IMR-90 (cell line): ENCODE data around the gene MGAT5. TPM values are rescaled to one million over a fixed set of nuclear protein-coding genes. Genes with fewer than 3 reads are reported as not detected.
A peak's percentile ranks its signal among the peaks of the same experiment; 100 is the strongest.

Experiments used
- ATAC-seq: fragments of 200-7000 bp; cut with Tn5 transposase; 2 replicates; pipeline ENCODE4 v1.9.1; 2020; ENCODE audit warnings: low read depth, mild to moderate bottlenecking, moderate library complexity
- BruUV-seq: library from RNA; stranded (reverse); fragments of 400-500 nt; replicated peaks from 2 replicates; lab custom pipeline; 2021; lab: Mats Ljungman, UMichigan
- CTCF ChIA-PET: fragments of 300-600 bp; formaldehyde crosslinking; extraction: SDS; loops from one replicate; lab custom pipeline; 2021; ENCODE audit warnings: antibody characterized with exemption; lab: Yijun Ruan, JAX
- POLR2A ChIA-PET: fragments of 300-600 bp; sonication (Branson Sonifier 250); formaldehyde crosslinking; loops from one replicate; lab custom pipeline; 2022; ENCODE audit warnings: antibody characterized with exemption; ENCODE audit not compliant: unreplicated experiment; lab: Charles Lee
- DNase-seq: peaks from one replicate; pipeline ENCODE4 v3.0.0; 2013
- H2AFZ ChIP-seq: replicated peaks from 2 replicates; pipeline ENCODE3; 2013; ENCODE audit warnings: low read length, mild to moderate bottlenecking; ENCODE audit not compliant: poor library complexity
- H2AK5ac ChIP-seq: 2 replicates; pipeline ENCODE4 v1.6.1; 2013; ENCODE audit warnings: low read depth, low read length, inconsistent platforms
- H2AK9ac ChIP-seq: replicated peaks from 2 replicates; pipeline ENCODE3; 2013; ENCODE audit warnings: mild to moderate bottlenecking, low read depth, low read length, moderate library complexity; ENCODE audit not compliant: poor library complexity
- H2BK120ac ChIP-seq: 2 replicates; pipeline ENCODE4 v1.6.1; 2013; ENCODE audit warnings: low read depth, low read length, inconsistent platforms
- H2BK15ac ChIP-seq: 3 replicates; pipeline ENCODE4 v1.6.1; 2013; ENCODE audit warnings: low read depth, low read length, inconsistent platforms
- H2BK20ac ChIP-seq: 2 replicates; pipeline ENCODE4 v1.6.1; 2013; ENCODE audit warnings: low read depth, mild to moderate bottlenecking, inconsistent platforms, low read length, moderate library complexity
- H2BK5ac ChIP-seq: 2 replicates; pipeline ENCODE4 v1.6.1; 2013; ENCODE audit warnings: mild to moderate bottlenecking, low read depth, low read length, inconsistent platforms; ENCODE audit not compliant: poor library complexity, severe bottlenecking
- H3K14ac ChIP-seq: replicated peaks from 2 replicates; pipeline ENCODE4 v1.6.1; 2013; ENCODE audit warnings: low read depth, low read length, inconsistent platforms
- H3K18ac ChIP-seq: 2 replicates; pipeline ENCODE4 v1.6.1; 2013; ENCODE audit warnings: low read depth, low read length, control low read depth
- H3K23ac ChIP-seq: 2 replicates; pipeline ENCODE4 v1.6.1; 2013; ENCODE audit warnings: low read depth, low read length, inconsistent platforms
- H3K27ac ChIP-seq: 2 replicates; pipeline ENCODE4 v1.5.1; 2013; ENCODE audit warnings: mild to moderate bottlenecking, control low read depth, low read length; ENCODE audit not compliant: insufficient read depth
- H3K27me3 ChIP-seq: 2 replicates; pipeline ENCODE4 v1.6.1; 2013; ENCODE audit warnings: low read length; ENCODE audit not compliant: control insufficient read depth, insufficient read depth
- H3K36me3 ChIP-seq: 2 replicates; pipeline ENCODE4 v1.6.1; 2013; ENCODE audit warnings: low read length, mixed read lengths; ENCODE audit not compliant: control insufficient read depth, insufficient read depth
- H3K4ac ChIP-seq: 2 replicates; pipeline ENCODE4 v1.6.1; 2013; ENCODE audit warnings: low read depth, low read length, inconsistent platforms
- H3K4me1 ChIP-seq: 2 replicates; pipeline ENCODE4 v1.6.1; 2013; ENCODE audit warnings: low read length, mixed read lengths; ENCODE audit not compliant: control insufficient read depth, insufficient read depth
- H3K4me2 ChIP-seq: 2 replicates; pipeline ENCODE4 v1.6.1; 2013; ENCODE audit warnings: low read depth, mild to moderate bottlenecking, control low read depth, low read length, moderate library complexity
- H3K4me3 ChIP-seq: 2 replicates; pipeline ENCODE4 v1.5.1; 2013; ENCODE audit warnings: low read depth, mild to moderate bottlenecking, control low read depth, low read length, moderate library complexity; ENCODE audit not compliant: insufficient read depth
- H3K56ac ChIP-seq: 2 replicates; pipeline ENCODE4 v1.6.1; 2013; ENCODE audit warnings: low read length, inconsistent platforms; ENCODE audit not compliant: insufficient read depth; ENCODE audit errors: extremely low read depth
- H3K79me1 ChIP-seq, 2 experiments: 2 replicates each; pipeline ENCODE4 v1.6.1; 2013; ENCODE audit warnings: low read length in 2 of 2, inconsistent platforms in 1 of 2, low read depth in 1 of 2
- H3K9ac ChIP-seq: 2 replicates; pipeline ENCODE4 v1.6.1; 2013; ENCODE audit warnings: low read depth, low read length, control low read depth
- H3K9me1 ChIP-seq: 2 replicates; pipeline ENCODE4 v1.6.1; 2013; ENCODE audit warnings: low read length, inconsistent platforms; ENCODE audit not compliant: insufficient read depth
- H3K9me3 ChIP-seq: 2 replicates; pipeline ENCODE4 v1.6.1; 2013; ENCODE audit warnings: low read length; ENCODE audit not compliant: control insufficient read depth, insufficient read depth
- H4K20me1 ChIP-seq: 2 replicates; pipeline ENCODE4 v1.6.1; 2013; ENCODE audit warnings: low read length, inconsistent platforms; ENCODE audit not compliant: insufficient read depth
- H4K5ac ChIP-seq: 2 replicates; pipeline ENCODE4 v1.6.1; 2013; ENCODE audit warnings: mild to moderate bottlenecking, low read depth, low read length, control low read depth
- H4K8ac ChIP-seq, 2 experiments: 2 replicates each; pipeline ENCODE4 v1.6.1; 2013; ENCODE audit warnings: low read depth in 2 of 2, low read length in 2 of 2, control low read depth in 1 of 2, inconsistent platforms in 1 of 2
- H4K91ac ChIP-seq: 2 replicates; pipeline ENCODE4 v1.6.1; 2013; ENCODE audit warnings: low read depth, low read length, inconsistent platforms; ENCODE audit not compliant: insufficient read depth
- CEBPB ChIP-seq: IDR thresholded peaks from 2 replicates; pipeline ENCODE4 v1.6.1; 2012; ENCODE audit warnings: low read depth, low read length, improper control_type of control experiment
- MAFK ChIP-seq: IDR thresholded peaks from 2 replicates; pipeline ENCODE4 v1.6.1; 2012; ENCODE audit warnings: low read depth, low read length, improper control_type of control experiment
- WGBS, 2 experiments: methylation state at CpG; one replicate each; pipeline versions ENCODE4 v1.1.5 to v1.1.7; 2013; ENCODE audit warnings: missing lambda C conversion rate in 2 of 2; ENCODE audit not compliant: insufficient read length in 1 of 2; ENCODE audit errors: extremely low coverage in 2 of 2; 5-methylcytosine and 5-hydroxymethylcytosine counted together
- dilution Hi-C: fragments of 300-500 bp; cut with HindIII; formaldehyde crosslinking; loops from one replicate; pipeline ENCODE4 v1.14.3; 2018; ENCODE audit warnings: low sequenced_read_pairs; ENCODE audit not compliant: unreplicated experiment
- in situ Hi-C: fragments of 300-500 bp; cut with MboI; formaldehyde crosslinking; loops from 3 replicates; pipeline ENCODE4 v1.14.3; 2019; ENCODE audit warnings: low sequenced_read_pairs, inconsistent platforms, mixed read lengths
- intact Hi-C: fragments of 100-400 bp; cut with micrococcal nuclease; formaldehyde crosslinking; loops from 2 replicates; pipeline ENCODE4 v1.10.0; 2022
- polyA plus RNA-seq, 3 experiments: library from polyadenylated mRNA; depleted of rRNA; stranded (reverse); fragments of >200 nt; gene quantifications; 2 replicates each; pipeline ENCODE4 v1.2.3, GENCODE V29; 2012; ENCODE audit warnings: low replicate concordance in 1 of 3
- total RNA-seq: library from RNA; depleted of rRNA; stranded (reverse); fragments of >200 nt; gene quantifications from 2 replicates; pipeline ENCODE4 v1.2.3, GENCODE V29; 2012

MGAT5 gene
- total and polyA plus RNA-seq, 2 of the 4 experiments (the other 2 are of a cell fraction), result 22.9 to 59.9 TPM

GRCh38 chr2:134225841-134226240 is 28.0 kb upstream of the MGAT5 start:
- no peak overlapping the region for H3K9ac ChIP-seq
- H3K4me2 ChIP-seq, result no peak overlapping the region
- H2BK20ac ChIP-seq, result 0 out of 2 replicates have a peak overlapping the region, but pooled peaks have one; percentile 30
- no peak overlapping the region for H4K91ac ChIP-seq
- ATAC-seq (no peak), DNase-seq (no peak)
- H2AK9ac ChIP-seq, result no peak overlapping the region
- H3K36me3 ChIP-seq, result no peaks in the 10 kb centered on the region
- no peak overlapping the region; the same call in 1 of the 2 replicates for H3K18ac ChIP-seq
- no peak overlapping the region for H3K4me3 ChIP-seq
- POLR2A ChIA-PET, result no interaction called here
- H2BK120ac ChIP-seq, result peak overlapping the region; percentile 44; the same call in 1 of the 2 replicates
- no peak overlapping the region for H3K27ac ChIP-seq
- peak overlapping the region; percentile 17; the same call in 1 of the 2 replicates for H3K23ac ChIP-seq
- H3K9me1 ChIP-seq, result peaks cover 4% of the 10 kb centered on the region
- no peak overlapping the region for H4K8ac ChIP-seq
- dilution Hi-C loops, result no loop called here
- H4K20me1 ChIP-seq, result peaks cover 17% of the 10 kb centered on the region; the same call in 1 of the 2 replicates
- peaks cover 7% of the 10 kb centered on the region for H3K4me1 ChIP-seq
- H3K14ac ChIP-seq, result no peak overlapping the region; the same call in 1 of the 2 replicates
- H2BK15ac ChIP-seq, result no peak overlapping the region
- no peak overlapping the region for H3K4ac ChIP-seq
- H2BK5ac ChIP-seq, result no peak overlapping the region
- no peak overlapping the region for H2AK5ac ChIP-seq
- H2AFZ ChIP-seq, result no peak overlapping the region
- no CpG with 5 or more reads among the region's 2 CpGs for WGBS, 2 experiments
- intact Hi-C loops, result no loop called here
- CTCF ChIA-PET, result no interaction called here
- in situ Hi-C loops, result loop anchor here (25.0 kb wide), 1 partner anchor 339 kb away; no protein-coding TSS in a partner anchor
- TF ChIP-seq MAFK, result no peak
- no peak for TF ChIP-seq CEBPB
- no peak overlapping the region for H3K56ac ChIP-seq
- no TSS peak for BruUV-seq
- peaks cover 21 to 55% of the 10 kb centered on the region in 2 experiments for H3K79me1 ChIP-seq
- no peak overlapping the region for H4K5ac ChIP-seq
- H3K9me3 ChIP-seq, result peaks cover 6% of the 10 kb centered on the region
- no peaks in the 10 kb centered on the region for H3K27me3 ChIP-seq
